ENCODE measurements around the gene ABCD2.
"Not testable (repeated sequence)": the region's sequence is repeated elsewhere in the genome, so short reads cannot be mapped to it uniquely, and the experiment has no call there.

Gene ABCD2

DNA sequence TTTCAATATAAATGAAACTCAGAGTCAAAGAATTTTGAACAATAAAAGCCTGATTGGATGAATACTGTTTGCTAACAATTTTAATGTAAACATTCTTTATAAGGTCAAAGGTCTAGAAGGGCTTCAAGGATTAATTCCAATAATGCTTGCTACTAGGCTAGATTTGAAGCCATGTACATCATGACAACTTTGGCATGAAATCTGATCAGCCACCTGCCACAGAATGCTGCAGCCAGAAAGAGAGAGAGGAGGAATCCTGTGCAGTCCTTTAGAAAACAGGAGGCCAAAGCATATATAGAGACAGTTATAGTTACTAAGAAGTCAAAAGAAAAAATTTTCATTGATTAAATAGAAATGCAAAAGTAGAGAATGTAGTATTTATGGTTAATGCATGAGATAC lies 47.1 kb downstream of the ABCD2 start:
- no peak for DNase-seq (ENCODE audit: low read depth in 1 of 2, low spot score in 1 of 2)
- no peaks in the 10 kb centered on the region for H3K27me3 ChIP-seq (ENCODE audit: insufficient read depth, poor library complexity, severe bottlenecking)
- TF ChIP-seq POLR2AphosphoS5 (IDR thresholded peaks at IDR 0.05; ENCODE audit: low read depth) = no peak
- TF ChIP-seq, protein P1, sequence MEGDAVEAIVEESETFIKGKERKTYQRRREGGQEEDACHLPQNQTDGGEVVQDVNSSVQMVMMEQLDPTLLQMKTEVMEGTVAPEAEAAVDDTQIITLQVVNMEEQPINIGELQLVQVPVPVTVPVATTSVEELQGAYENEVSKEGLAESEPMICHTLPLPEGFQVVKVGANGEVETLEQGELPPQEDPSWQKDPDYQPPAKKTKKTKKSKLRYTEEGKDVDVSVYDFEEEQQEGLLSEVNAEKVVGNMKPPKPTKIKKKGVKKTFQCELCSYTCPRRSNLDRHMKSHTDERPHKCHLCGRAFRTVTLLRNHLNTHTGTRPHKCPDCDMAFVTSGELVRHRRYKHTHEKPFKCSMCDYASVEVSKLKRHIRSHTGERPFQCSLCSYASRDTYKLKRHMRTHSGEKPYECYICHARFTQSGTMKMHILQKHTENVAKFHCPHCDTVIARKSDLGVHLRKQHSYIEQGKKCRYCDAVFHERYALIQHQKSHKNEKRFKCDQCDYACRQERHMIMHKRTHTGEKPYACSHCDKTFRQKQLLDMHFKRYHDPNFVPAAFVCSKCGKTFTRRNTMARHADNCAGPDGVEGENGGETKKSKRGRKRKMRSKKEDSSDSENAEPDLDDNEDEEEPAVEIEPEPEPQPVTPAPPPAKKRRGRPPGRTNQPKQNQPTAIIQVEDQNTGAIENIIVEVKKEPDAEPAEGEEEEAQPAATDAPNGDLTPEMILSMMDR (IDR thresholded peaks at IDR 0.05; ENCODE audit: insufficient read depth, low read length) = no peak
- TF ChIP-seq, protein P2, sequence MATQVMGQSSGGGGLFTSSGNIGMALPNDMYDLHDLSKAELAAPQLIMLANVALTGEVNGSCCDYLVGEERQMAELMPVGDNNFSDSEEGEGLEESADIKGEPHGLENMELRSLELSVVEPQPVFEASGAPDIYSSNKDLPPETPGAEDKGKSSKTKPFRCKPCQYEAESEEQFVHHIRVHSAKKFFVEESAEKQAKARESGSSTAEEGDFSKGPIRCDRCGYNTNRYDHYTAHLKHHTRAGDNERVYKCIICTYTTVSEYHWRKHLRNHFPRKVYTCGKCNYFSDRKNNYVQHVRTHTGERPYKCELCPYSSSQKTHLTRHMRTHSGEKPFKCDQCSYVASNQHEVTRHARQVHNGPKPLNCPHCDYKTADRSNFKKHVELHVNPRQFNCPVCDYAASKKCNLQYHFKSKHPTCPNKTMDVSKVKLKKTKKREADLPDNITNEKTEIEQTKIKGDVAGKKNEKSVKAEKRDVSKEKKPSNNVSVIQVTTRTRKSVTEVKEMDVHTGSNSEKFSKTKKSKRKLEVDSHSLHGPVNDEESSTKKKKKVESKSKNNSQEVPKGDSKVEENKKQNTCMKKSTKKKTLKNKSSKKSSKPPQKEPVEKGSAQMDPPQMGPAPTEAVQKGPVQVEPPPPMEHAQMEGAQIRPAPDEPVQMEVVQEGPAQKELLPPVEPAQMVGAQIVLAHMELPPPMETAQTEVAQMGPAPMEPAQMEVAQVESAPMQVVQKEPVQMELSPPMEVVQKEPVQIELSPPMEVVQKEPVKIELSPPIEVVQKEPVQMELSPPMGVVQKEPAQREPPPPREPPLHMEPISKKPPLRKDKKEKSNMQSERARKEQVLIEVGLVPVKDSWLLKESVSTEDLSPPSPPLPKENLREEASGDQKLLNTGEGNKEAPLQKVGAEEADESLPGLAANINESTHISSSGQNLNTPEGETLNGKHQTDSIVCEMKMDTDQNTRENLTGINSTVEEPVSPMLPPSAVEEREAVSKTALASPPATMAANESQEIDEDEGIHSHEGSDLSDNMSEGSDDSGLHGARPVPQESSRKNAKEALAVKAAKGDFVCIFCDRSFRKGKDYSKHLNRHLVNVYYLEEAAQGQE (IDR thresholded peaks at IDR 0.05; ENCODE audit: insufficient replicate concordance, low read depth) = no peak
- TF ChIP-seq SPI1 (IDR thresholded peaks at IDR 0.05; ENCODE audit: borderline replicate concordance, low read depth) = no peak
- no peak for TF ChIP-seq GABPA (IDR thresholded peaks at IDR 0.05; ENCODE audit: low read depth)
- H3K4me3 ChIP-seq (replicated peaks; ENCODE audit: insufficient read depth, low read length) = no peak overlapping the region
- H3K27ac ChIP-seq (replicated peaks) = no peak overlapping the region

DNA sequence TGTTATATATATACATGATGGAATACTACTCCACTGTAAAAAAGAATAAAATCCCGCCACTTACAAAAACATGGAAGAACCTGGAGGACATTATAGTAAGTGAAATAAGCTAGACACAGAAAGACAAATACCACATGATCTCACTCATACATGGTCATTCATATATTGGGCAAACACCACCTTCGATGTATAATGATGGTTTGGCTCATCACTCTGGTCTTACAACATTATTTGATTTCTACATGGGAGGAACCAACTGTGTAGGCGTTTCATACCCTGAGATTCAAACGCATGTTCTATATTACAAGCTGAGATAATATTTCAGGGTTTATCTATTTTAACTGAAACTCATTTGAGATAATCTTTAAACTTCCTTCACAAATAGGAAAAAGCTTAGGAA lies 48.3 kb downstream of the ABCD2 start:
- no peak overlapping the region for H3K4me3 ChIP-seq (replicated peaks; ENCODE audit: insufficient read depth, low read length)
- H3K27ac ChIP-seq (replicated peaks) = no peak overlapping the region
- no peak for TF ChIP-seq SPI1 (IDR thresholded peaks at IDR 0.05; ENCODE audit: borderline replicate concordance, low read depth)
- no peak for DNase-seq (ENCODE audit: low read depth in 1 of 2, low spot score in 1 of 2)
- no peaks in the 10 kb centered on the region for H3K27me3 ChIP-seq (ENCODE audit: insufficient read depth, poor library complexity, severe bottlenecking)

DNA sequence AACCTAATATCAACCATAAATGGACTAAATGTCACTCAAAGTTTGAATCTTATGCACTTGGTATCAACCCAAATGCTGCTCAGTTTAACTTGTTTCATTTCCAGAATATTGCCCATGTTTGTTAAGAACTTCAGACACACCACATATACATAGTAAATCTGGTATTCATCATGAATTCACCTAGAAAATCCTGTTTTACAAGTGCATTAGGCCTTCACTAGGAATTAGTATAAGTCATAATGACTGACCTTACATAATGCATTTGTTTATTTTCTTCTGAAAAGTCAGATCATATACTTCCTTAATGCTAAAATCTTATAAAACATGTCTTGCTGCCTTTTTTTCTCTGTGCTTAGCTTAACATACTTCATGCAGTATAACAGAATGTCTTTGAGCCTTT lies 66.1 kb downstream of the ABCD2 start:
- no peak for DNase-seq (ENCODE audit: low read depth in 1 of 2, low spot score in 1 of 2)
- Histone ChIP-seq H3K27ac (replicated peaks) (no peak overlapping the region), H3K4me3 (replicated peaks; ENCODE audit: insufficient read depth, low read length) (no peak overlapping the region), H3K27me3 (ENCODE audit: insufficient read depth, poor library complexity, severe bottlenecking) (no peaks in the 10 kb centered on the region)
- TF ChIP-seq, protein P1 (IDR thresholded peaks at IDR 0.05; ENCODE audit: insufficient read depth, low read length) = no peak

DNA sequence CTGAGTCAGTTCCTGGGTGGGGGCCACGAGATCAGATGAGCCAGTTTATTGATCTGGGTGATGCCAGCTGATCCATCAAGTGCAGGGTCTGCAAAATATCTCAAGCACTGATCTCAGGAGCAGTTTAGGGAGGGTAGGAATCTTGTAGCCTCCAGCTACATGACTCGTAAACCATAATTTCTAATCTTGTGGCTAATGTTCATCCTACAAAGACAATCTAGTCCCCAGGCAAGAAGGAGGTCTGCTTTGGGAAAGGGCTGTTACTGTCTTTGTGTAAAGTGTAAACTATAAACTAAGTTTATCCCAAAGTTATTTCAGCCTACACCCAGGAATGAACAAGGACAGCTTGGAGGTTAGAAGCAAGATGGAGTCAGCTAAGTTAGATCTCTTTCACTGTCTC lies 75.4 kb downstream of the ABCD2 start:
- H3K27me3 ChIP-seq (ENCODE audit: insufficient read depth, poor library complexity, severe bottlenecking); H3K27ac ChIP-seq (replicated peaks); DNase-seq (ENCODE audit: low read depth in 1 of 2, low spot score in 1 of 2); H3K4me3 ChIP-seq (replicated peaks; ENCODE audit: insufficient read depth, low read length): not testable (repeated sequence)

DNA sequence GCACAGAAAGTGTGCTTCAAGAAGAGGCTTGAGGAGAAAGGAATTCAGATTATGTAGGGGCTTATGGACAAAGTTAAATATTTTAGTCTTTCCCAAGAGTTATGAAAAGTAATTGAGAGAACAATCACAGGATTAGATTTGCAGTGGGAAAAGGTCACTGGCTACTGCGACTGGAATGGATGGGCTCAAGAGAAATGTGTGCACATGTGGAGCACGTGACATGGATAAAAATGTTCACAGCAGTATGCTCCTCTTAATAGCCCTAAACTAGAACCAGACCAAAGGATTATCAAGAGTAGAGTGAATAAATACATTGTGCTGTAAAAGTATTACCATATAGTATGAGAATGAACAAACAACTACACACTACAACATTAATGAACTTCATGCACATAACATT lies 78.1 kb downstream of the ABCD2 start:
- TF ChIP-seq, protein P1 (IDR thresholded peaks at IDR 0.05; ENCODE audit: insufficient read depth, low read length) = no peak
- TF ChIP-seq GABPA (IDR thresholded peaks at IDR 0.05; ENCODE audit: low read depth) (no peak), POLR2AphosphoS5 (IDR thresholded peaks at IDR 0.05; ENCODE audit: low read depth) (no peak), SPI1 (IDR thresholded peaks at IDR 0.05; ENCODE audit: borderline replicate concordance, low read depth) (no peak)
- TF ChIP-seq, protein P2 (IDR thresholded peaks at IDR 0.05; ENCODE audit: insufficient replicate concordance, low read depth) = no peak
- no peak for DNase-seq (ENCODE audit: low read depth in 1 of 2, low spot score in 1 of 2)
- H3K4me3 ChIP-seq (replicated peaks; ENCODE audit: insufficient read depth, low read length) = no peak overlapping the region

More for the DNA sequence above, 78.1 kb downstream of the ABCD2 start:
- Histone ChIP-seq H3K27ac (replicated peaks) (no peak overlapping the region), H3K27me3 (ENCODE audit: insufficient read depth, poor library complexity, severe bottlenecking) (no peaks in the 10 kb centered on the region)
